DMS114 treated with DMSO at 0.1 percent for 48 hours (cell line): Measurements from ENCODE around the gene UNC80.

Source experiments
- DNase-seq: peaks from one replicate; lab custom pipeline; 2025; ENCODE audit not compliant: unreplicated experiment; lab: John Stamatoyannopoulos, UW

Gene UNC80

DNA sequence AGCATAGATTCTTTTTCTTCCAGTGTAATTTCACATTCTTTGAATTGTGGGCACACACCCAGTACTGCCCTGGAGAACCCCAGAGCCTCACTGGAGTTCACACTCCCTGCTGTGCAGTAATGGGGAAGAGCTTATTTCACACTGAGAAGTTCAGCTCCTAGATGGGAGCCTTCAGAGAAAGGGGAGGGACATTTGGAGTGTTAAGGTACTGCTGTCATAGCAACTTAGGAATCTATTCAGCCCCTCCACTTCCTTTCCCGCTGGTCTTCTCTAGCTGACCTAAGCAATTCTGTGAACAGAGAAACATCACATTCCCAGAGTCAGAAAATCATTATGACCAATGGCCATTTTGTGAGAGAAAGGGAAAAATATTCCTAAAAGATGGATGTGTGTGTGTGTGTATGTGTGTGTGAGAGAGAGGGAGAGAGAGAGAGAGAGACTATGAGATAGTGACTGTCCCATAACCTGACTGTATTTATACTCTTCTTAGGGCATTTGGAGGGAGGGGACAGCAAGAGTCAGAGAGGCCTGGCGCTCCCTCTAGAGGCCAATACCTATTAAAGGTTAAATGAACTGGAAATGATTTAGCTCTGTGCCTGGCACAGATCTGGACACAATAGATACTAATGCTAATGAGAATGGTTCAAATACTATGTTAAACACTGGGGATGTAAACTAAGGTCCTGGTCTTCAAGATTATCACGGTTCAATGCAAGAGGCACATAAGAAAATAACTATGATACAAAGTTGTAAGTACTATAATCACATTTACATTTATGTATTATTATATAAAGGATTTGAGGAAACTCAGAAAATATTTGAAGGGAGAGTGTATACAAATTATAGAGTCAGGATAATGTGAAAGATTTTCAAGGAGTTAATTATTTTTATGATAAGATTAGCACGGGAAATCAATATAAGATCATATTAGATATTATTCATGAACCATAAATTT, 189.3 kb downstream of the UNC80 start:
- DNase-seq: peak; percentile 23

DNA sequence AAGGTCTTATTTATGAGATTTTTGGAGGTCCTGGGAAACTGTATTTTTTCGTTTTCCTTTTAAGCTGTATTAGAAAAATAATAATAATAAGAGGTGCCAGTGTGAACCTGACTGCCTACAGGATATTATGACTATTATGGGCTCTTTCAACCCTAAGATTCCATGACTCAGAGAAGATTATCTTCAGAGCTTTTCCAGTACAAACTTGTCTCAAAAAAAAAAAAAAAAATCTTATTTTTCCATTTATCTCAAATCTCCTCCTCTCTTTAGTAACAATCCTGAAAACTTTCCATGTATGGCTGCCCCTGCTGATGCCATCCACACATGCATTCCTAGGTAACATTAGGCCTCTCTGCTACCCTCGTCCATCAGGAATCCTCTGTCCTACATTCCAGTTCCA, 194.1 kb downstream of the UNC80 start:
- DNase-seq: no peak

DNA sequence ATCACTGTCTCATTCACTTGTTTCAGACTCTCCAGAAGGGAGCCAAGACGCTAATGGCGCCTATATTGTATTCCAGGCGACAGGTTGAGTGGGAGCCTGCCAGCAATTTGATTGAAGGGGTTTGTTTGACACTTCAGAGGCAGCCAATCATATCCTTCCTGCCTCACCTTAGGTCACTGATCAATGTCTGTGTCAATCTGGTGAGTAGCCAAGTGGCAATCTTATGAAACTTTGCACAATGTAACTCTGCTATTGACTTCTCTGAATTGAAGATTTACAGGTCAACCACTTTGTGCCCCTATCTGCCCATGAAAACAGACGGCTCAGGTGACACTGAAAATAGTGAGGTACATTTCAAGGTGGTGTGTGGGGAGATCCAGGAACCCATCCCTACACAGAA, 198.1 kb downstream of the UNC80 start:
- DNase-seq: no peak

DNA sequence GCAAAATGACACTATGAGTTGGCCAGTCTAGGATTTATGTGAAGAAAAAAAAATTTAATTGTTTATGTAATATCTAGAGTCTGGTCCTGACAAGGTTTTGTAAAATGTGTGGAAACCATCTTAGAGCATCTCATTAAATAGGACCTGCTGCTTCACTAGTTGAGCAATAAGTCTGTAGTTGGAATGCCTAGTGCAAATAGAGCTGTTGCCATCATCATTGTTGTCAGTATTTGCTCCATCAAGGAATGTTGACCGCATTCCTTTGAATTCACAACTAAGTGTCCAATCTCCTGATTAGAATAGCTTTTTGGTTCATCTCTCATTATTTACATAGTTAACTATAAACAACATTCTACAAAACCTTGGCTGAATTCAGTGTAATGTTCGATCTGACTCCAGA, 198.6 kb downstream of the UNC80 start:
- DNase-seq: no peak

DNA sequence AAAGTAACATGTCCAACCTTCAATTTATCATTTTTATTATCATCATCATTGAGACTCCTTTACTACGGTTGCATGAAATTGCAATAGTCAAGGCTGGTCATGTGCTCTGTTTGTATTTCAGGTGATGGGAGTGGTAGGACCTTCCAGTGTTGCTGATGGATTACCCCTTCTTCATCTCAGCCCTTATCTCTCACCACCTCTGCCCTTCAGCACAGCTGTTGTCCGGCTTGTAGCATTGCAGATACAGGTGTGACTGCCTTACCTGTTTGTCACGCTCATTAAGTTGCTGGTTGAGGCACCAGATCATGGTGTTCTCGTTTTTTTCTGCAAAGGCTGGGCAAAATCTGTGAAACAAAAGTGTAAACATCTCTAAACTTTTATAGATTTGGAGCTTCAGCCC, 199.1 kb downstream of the UNC80 start:
- no peak for DNase-seq

DNA sequence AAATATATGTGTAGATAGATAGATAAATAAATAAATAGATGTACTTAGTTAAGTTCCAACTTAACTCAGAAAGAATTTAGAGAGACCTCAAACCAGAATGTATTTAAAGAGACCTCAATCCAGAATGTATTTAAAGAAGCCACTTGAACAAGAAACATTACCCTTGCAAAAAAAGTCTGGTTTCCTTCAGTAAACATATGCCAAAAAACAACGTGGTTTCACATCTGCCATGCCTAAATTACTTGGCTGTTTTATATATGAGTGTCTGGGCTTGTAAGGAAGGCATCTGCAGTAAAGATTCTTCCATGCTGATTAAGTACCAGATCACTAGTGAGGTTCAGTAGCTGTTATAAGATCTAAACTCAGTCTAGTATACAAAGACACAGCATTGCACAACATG, 201.7 kb downstream of the UNC80 start:
- no peak for DNase-seq

DNA sequence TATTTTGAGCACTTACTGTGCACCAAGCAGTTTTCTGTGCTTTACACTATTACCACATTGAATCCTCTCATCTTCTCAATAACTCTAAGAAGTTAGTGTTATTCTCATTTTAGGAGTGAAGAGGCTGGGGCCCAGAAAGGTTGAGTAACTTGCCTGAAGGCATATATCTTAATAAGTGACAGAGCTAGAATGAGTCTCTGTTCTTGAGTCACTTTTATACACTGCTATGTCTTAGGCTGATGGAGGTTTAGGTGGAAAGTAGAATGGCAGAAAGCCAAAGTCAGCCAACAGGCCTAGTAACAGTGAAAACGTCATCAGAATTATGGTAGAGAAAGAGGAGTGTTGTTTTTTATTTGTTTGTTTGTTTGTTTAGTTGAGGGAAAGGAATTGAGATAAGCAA, 202.9 kb downstream of the UNC80 start:
- DNase-seq: no peak

DNA sequence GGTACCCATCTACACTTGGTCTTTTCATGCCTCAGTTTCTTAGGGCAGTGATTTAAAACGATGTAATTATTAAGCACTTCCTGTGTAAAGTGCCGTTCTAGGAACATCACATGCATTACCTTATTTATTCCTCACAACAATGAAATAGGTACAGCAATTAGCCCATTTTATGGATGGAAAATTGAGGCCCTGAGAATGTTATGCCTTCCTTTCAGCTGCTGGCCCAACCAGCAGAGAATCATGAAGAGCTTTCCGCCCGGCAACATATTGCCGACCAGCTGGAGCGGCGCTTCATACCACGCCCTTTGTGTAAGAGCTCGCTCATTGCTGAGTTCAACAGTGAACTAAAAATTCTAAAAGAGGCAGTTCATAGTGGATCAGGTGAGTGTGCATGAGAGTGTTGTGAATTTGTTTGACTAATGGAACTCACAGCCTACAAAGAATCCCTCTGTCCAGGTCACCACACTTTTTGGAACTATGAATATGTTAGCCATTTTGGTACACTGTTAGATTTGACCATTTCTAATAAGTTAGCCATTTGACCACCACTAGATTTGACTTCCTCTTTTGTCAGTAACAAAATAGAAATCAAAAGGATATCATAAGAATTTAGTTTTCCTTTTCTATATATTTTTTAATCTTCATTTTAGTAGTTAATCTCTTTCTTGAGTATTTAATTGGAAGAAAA, 205.2 kb downstream of the UNC80 start:
- DNase-seq: no peak

DNA sequence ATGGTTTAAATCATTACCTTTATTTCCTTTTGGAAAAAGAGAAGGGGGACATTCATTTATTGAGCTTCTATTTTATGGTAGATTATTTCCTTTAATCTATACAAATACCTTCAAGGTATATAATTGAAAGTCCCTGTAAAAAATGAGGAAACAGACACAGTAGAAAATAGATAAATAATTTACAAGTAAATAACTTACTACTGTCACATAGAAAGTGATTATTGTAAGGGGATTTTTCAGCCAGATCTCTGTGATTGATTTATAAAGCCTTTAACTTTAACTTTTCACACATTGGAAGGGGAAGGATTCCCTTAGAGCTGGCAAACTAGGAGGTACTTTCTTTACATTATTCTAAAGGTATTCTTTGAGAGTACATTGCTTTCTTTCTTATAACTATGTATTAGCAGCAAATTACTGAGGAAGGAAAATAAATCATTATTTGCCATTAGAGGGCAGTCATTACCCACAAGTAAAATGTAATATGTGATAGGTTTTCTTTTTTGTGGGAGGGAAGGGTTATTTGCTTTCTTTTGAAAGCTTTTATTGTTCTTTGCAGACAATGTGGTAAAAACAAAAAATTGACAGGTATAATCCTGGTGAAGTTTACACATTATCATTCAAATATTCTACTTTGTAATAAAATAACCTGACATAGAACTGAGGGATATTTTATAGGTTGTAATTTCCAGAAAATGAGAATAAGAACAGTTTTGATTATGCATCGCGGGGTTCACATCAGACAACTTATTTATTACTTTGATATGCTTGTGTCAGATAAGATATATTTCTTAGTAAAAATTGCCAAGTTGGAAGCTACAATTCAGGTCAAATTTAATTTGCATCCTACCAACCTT, 206.0 kb downstream of the UNC80 start:
- DNase-seq: peak; percentile 32

DNA sequence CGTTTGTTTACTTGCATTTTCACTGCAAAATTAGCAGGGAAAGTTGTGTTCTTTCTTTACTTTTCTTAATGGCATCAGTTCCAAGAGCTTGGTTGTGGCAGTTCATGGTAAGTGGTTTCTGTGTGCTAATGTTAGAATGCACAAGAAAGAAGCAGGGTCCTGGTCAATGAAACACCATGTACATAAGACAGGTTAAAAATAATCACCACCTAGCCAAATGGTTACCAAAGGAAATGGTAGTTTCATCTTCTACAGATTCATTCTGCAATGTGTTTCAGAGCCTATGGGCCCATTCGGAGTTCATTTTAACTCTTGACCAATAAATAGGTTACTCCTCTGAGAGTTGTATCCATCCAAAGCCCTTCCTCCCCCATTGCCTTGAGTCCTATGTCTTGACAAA, 212.7 kb downstream of the UNC80 start:
- no peak for DNase-seq

DNA sequence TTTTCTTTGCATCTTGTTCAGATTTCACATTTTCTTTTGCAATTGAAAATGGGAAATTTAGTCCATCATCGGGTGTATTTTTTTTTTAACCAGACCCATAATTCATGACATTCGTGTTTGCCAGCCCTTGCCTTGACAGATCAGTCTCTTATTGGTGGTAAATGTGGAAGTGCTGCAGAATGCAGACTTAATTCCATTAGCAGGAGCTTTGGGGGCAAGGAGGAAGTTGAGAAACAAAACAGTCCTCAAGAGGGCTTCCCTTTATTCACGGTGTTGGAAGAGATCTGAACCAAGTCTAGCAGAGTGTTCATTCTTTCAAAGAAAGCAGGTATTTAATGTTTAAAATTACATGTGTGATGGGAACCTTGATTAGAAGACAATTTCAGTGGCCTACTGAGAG, 214.2 kb downstream of the UNC80 start:
- DNase-seq: no peak

DNA sequence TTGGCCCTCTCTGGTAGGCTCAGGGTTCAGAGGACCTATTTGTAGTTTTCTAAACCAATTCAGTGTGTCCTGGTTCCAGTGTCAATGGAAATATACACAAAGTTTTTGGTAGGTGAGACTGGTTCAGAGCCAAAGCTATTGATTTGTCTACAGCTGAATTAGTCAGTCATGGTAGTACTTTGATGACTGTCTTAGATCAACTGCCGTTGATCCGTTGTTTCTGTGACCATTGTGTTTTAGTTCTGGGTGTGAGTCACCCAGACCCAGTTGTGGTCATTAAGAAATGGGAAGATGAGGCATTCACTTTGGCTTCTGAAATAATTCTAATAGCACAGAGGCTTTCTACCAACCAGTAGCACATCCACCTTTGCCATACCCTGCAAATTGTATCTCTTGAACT, 214.8 kb downstream of the UNC80 start:
- DNase-seq: no peak

DNA sequence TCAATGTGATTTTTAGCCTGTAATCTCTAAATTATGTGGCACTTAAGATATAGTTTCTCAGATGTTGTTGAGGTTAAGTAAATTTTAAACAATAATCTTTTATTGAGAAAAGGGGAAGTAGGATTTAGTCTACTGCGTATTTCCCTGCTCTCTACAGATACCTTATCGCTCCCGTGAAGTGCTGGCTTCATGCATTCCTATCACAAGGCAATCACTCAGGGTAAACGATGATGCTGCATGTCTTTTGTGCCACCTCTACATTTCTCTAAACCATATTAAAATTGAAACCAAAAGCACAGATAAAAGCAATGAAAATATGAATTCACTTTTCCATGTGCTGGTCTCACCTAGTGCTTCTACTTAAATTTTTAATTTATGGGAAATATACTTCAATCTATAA, 216.4 kb downstream of the UNC80 start:
- DNase-seq: no peak

DNA sequence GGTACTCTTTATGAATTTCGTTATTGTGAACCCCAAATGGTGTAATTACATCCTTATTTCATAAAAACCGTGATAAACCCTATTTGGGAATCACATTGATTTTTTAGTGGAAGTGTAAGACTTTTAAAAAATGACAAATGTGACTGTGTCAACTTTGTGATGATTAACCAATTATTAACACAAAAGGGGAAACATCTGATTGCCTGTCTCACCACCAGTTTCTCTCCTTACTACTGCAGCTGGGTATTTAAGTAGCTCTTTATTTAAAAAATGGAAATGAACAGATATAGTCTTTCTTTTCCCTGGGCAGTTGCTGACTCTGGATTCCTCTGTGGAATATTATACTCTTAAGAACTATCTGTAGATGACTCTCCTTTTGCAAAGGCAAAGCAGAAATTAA, 219.2 kb downstream of the UNC80 start:
- DNase-seq: no peak

DNA sequence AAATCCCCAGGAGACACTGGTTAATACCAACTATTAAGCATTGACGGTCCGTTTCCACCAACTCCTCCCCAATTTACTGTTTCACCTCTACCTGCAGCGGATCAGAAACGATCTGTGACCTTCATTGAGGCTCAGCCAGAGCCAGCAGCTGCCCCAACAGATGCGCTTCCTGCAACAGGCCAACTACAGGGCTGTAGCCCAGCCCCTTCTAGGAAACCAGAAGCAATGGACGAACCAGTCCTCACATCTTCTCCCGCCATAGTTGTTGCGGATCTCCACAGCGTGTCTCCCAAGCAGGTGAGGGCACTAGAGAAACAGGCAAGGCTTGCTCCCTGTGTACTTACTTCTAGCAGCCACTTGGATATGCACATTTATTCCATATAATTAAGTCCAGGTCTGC, 222.3 kb downstream of the UNC80 start:
- no peak for DNase-seq

DNA sequence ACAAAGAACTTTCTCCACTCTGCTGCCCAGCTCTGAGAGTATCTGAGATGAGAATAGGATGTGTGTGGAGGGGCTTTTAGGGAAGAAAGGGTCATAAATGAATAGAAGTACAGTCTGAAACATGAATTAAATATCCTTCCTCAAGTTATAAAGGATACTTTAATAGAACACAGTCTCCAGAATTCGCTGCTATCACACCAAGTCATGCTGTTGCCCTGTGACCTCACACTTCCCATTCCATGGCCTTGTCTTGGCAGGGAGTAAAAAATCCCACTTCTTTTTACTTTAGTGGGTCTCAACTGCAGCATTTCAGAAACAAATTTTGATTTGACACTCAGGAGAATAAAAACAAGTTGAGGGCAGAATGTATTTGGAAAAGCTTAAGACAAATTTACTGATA, 227.0 kb downstream of the UNC80 start:
- no peak for DNase-seq

DNA sequence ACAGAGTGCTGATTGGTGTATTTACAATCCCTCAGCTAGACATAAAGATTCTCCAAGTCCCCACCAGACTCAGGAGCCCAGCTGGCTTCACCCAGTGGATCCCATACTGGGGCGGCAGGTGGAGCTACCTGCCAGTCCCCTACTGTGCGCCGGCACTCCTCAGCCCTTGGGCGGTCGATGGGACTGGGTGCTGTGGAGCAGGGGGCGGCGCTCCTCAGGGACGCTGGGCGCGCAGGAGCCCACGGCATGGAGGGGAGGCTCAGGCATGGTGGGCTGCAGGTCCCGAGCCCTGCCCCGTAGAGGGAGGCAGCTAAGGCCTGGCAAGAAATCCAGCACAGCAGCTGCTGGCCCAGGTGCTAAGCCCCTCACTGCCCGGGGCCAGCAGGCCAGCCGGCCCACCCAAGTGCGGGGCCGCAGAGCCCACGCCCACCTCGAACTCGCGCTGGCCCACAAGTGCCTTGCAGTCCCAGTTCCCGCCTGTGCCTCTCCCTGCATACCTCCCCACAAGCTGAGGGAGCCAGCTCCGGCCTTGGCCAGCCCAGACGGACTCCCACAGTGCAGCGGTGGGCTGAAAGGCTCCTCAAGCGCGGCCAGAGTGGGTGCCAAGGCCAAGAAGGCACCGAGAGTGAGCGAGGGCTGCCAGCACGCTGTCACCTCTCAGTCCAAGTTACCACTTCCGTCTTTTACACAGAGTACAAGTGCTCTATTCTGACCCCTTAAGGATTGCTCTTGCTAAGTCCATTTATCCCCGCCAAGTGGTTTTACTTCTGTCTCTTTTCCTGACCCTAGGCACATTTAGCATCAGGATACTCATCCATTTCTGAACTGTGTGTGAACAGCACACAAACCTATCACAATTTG, 229.1 kb downstream of the UNC80 start:
- no peak for DNase-seq

DNA sequence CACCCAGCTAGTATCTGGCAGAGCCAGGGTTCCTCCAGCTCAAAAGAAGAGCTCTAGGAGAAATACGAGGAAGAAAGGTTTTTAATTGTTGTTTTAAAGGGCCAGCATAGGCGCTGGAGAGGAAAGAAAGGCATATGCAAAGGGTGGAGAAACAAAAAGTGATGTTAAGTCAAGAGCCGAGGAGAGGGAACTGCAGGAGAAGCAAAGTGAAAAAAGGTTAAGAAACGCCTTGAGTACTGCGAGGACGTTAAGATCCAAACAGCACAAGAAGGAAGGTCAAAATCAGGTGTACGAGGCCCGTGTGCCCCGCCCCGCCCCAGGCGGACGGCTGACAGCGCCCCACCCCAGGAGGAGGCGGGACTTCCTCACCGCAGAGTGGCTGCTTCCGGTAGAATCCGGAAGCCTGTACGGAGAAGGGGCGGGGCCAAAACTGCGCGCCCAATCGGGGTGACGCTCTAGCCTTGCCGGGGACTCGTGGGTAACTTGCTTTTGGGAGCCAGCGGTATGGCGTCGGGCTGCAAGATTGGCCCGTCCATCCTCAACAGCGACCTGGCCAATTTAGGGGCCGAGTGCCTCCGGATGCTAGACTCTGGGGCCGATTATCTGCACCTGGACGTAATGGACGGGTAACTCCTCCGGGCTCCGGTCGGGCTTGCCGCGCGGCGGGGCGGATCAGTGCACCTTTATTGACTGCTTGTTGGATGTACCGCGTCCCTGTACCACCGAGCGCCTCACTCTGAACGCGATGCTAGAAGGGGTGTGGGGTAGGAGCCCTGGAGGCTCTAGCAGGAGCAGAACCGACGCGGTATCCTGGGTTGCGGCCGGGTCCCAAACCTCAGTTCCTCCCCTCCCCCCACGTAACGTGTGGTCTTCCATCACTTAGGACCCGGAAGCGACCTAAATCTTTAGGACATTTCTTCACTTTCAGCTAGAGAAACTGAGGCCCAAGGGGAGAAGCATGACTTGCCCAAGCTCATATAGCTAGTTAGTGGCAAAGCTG, 230.8 kb downstream of the UNC80 start, which contains the start of gene RPE:
TSS of gene RPE (plus strand) at position 481 of the 1,000 bp plus-strand sequence. CDS start at position 505, 24 bp downstream.
- DNase-seq: peak; percentile 90

DNA sequence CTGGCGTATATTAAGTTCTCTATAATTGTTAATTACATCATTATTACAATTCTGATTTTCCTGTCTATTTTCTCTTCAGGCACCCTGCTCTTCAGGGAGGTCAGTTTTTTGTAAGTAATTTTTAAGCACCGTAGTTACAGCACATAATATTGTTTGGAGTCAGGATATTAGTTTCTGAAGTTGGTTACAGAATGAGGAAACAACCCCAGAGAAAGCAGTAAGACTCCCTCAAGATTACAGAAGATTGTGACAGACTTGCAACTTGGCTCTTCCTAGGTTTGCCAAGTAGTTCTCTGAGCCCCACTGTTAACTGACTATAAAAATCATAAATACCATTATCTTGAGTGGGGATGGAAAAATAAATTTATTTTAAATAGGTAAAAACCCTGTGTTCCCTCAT, 231.7 kb downstream of the UNC80 start:
- no peak for DNase-seq
